ENCODE measurements around the gene DBI. TPM values are rescaled to one million over a fixed set of nuclear protein-coding genes. Genes with fewer than 3 reads are reported as not detected.

DBI gene
- total RNA-seq, 1 experiment from 2014 or later, result 253 TPM

GRCh38 chr2:119367472-119368099 is 809 bp downstream of the DBI start:
- TF ChIP-seq, protein P1, sequence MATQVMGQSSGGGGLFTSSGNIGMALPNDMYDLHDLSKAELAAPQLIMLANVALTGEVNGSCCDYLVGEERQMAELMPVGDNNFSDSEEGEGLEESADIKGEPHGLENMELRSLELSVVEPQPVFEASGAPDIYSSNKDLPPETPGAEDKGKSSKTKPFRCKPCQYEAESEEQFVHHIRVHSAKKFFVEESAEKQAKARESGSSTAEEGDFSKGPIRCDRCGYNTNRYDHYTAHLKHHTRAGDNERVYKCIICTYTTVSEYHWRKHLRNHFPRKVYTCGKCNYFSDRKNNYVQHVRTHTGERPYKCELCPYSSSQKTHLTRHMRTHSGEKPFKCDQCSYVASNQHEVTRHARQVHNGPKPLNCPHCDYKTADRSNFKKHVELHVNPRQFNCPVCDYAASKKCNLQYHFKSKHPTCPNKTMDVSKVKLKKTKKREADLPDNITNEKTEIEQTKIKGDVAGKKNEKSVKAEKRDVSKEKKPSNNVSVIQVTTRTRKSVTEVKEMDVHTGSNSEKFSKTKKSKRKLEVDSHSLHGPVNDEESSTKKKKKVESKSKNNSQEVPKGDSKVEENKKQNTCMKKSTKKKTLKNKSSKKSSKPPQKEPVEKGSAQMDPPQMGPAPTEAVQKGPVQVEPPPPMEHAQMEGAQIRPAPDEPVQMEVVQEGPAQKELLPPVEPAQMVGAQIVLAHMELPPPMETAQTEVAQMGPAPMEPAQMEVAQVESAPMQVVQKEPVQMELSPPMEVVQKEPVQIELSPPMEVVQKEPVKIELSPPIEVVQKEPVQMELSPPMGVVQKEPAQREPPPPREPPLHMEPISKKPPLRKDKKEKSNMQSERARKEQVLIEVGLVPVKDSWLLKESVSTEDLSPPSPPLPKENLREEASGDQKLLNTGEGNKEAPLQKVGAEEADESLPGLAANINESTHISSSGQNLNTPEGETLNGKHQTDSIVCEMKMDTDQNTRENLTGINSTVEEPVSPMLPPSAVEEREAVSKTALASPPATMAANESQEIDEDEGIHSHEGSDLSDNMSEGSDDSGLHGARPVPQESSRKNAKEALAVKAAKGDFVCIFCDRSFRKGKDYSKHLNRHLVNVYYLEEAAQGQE (IDR thresholded peaks at IDR 0.05; ENCODE audit: insufficient read depth in 1 of 2, low read depth in 2 of 2, low read length in 1 of 2), result no peak
- TF ChIP-seq TCF7L2 (IDR thresholded peaks at IDR 0.05; ENCODE audit: low read depth, low read length) (no peak), SIN3A (IDR thresholded peaks at IDR 0.05; ENCODE audit: borderline replicate concordance, insufficient read depth, low read depth, low read length) (no peak), POLR2AphosphoS5 (IDR thresholded peaks at IDR 0.05; ENCODE audit: low read depth, low read length) (no peak), CTCF (IDR thresholded peaks at IDR 0.05) (no peak)
- DNase-seq (ENCODE audit: low read depth, low spot score), result no peak
- ChIA-PET CTCF (no interaction called here), POLR2A (interaction anchor here (0.5 kb wide), 1 partner anchor 130 kb away, joined by 3 read pairs; no protein-coding TSS in a partner anchor)
- Histone ChIP-seq H3K36me3 (ENCODE audit: control insufficient read depth, insufficient read depth, low read length) (peaks cover 35% of the 10 kb centered on the region), H3K4me1 (ENCODE audit: control insufficient read depth, insufficient read depth, low read length) (peaks cover 19% of the 10 kb centered on the region), H3K4me3 (ENCODE audit: low read depth in 2 of 2, low read length in 2 of 2) (peak overlapping the region; percentile 98 to 99), H3K9me3 (ENCODE audit: control insufficient read depth, insufficient read depth, low read depth, low read length) (no peaks in the 10 kb centered on the region), H3K27ac (ENCODE audit: low read length) (peak overlapping the region; percentile 98), H3K27me3 (ENCODE audit: control insufficient read depth, insufficient read depth, low read length) (no peaks in the 10 kb centered on the region)
- no TSS peak for BruUV-seq (replicated peaks)
- ATAC-seq, result peak; percentile 62
- in situ Hi-C loops (cut with HindIII; ENCODE audit: low pct_unique_long_range_greater_than_20kb, low sequenced_read_pairs), result no loop called here
- intact Hi-C loops (cut with micrococcal nuclease; ENCODE audit: unreplicated experiment), result no loop called here

DNA sequence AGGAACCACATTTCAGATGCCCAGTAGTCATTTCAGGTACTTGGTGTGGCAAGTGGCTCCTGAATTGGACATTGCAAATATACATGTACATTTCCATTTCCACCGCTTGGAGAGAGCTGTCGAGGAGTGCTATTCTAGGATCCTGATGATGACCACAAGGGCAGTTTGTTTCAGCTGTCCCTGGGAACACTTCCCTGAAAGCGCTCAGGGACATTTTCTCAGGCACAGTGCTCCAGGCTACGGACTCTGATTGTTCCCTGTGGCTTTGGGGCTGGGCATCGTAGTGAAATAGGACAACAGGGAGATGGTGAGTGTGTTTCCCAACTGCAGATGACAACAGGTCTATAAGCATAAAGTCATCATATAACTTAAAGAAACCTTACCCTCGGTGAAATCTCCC is 3.1 kb downstream of the DBI start:
- H3K4me1 ChIP-seq (ENCODE audit: control insufficient read depth, insufficient read depth, low read length), result peaks cover 17% of the 10 kb centered on the region
- TF ChIP-seq, protein P1 (IDR thresholded peaks at IDR 0.05; ENCODE audit: insufficient read depth in 1 of 2, low read depth in 2 of 2, low read length in 1 of 2), result no peak
- no peak for TF ChIP-seq SIN3A (IDR thresholded peaks at IDR 0.05; ENCODE audit: borderline replicate concordance, insufficient read depth, low read depth, low read length)
- TF ChIP-seq TCF7L2 (IDR thresholded peaks at IDR 0.05; ENCODE audit: low read depth, low read length), result no peak
- TF ChIP-seq CTCF (IDR thresholded peaks at IDR 0.05), result no peak
- TF ChIP-seq POLR2AphosphoS5 (IDR thresholded peaks at IDR 0.05; ENCODE audit: low read depth, low read length), result no peak
- intact Hi-C loops (cut with micrococcal nuclease; ENCODE audit: unreplicated experiment) (no loop called here), in situ Hi-C loops (cut with HindIII; ENCODE audit: low pct_unique_long_range_greater_than_20kb, low sequenced_read_pairs) (no loop called here)
- POLR2A ChIA-PET, result no interaction called here
- BruUV-seq (replicated peaks), result no TSS peak
- H3K36me3 ChIP-seq (ENCODE audit: control insufficient read depth, insufficient read depth, low read length), result peaks cover 36% of the 10 kb centered on the region
- ATAC-seq (no peak), DNase-seq (ENCODE audit: low read depth, low spot score) (no peak)
- no peaks in the 10 kb centered on the region for H3K9me3 ChIP-seq (ENCODE audit: control insufficient read depth, insufficient read depth, low read depth, low read length)
- no peak overlapping the region for H3K4me3 ChIP-seq (ENCODE audit: low read depth in 2 of 2, low read length in 2 of 2)
- H3K27ac ChIP-seq (ENCODE audit: low read length), result no peak overlapping the region
- H3K27me3 ChIP-seq (ENCODE audit: control insufficient read depth, insufficient read depth, low read length), result no peaks in the 10 kb centered on the region
- CTCF ChIA-PET, result interaction anchor here (0.7 kb wide), 2 partner anchors 358 to 923 kb away, joined by 3 read pairs; no protein-coding TSS in a partner anchor
